Bone marrow (tissue), 2 donors: ENCODE measurements around the gene ESRRB.

ENCODE experiments used
- DNase-seq, 2 donors: peaks; one replicate each; lab custom pipeline; 2025; lab: John Stamatoyannopoulos, UW

Gene ESRRB

DNA sequence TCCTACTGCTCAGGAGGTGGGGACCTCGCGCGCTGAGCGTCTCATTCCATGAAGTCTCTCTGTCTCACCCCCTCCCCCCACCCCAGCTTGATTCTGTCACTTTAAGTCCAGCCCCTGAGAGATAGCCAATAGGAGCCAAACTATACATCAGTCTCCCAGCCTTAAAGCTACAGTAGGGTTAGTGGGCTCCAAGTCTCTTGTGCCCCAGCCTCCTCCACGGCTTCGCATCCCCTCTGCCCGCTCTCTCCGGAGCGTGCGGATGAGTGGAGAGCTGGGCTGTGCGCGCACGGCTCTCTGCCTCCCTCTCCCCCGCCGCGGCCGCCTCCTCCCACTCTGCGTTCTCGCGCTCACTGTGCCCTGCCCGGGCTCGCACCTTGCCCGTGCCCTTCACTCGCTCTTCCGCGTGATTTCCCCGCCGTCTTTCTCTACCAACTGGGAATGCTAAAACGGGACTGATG lies at the start of gene ESRRB:
TSS of gene ESRRB (plus strand) at position 191 of the 458 bp plus-strand sequence. CDS start at position 456, 265 bp downstream.
- no peak for DNase-seq

DNA sequence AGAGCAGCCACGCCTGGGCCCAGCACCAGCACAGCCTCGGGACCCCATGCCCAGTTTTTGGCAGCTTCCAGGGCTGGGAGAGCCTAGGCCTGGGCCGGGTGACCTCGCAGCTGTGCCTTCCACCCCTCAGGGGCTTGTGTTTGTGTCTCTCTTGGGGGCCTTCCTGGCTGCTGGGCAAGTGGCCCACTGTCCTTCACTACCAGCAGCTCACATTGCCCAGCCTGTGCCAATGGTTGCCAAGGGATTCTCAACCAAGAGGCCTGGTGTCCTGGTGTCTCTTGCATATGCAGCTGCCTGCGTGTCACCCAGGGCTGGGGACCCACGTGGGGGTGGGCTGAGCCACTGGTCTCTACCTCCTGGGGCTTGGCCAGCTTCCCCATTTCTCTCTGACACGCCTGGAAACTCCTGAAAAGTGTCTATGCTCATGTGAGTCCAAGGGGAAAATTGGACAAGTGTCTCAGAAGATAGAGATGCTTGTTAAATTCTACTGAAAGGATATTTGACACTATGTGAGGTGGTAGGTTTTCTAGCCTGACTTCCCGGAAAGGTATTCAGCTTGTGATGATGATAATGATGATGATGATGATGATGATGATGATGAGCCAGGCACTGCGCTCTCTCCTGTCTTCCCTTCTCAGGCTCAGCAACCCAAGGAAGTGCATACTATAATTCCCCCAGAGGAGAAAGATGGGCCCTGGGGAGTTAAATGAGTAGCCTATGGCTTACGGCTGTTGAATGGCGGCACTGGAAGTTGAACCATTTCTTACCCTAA lies 48.8 kb upstream of the ESRRB start:
- DNase-seq: no peak

DNA sequence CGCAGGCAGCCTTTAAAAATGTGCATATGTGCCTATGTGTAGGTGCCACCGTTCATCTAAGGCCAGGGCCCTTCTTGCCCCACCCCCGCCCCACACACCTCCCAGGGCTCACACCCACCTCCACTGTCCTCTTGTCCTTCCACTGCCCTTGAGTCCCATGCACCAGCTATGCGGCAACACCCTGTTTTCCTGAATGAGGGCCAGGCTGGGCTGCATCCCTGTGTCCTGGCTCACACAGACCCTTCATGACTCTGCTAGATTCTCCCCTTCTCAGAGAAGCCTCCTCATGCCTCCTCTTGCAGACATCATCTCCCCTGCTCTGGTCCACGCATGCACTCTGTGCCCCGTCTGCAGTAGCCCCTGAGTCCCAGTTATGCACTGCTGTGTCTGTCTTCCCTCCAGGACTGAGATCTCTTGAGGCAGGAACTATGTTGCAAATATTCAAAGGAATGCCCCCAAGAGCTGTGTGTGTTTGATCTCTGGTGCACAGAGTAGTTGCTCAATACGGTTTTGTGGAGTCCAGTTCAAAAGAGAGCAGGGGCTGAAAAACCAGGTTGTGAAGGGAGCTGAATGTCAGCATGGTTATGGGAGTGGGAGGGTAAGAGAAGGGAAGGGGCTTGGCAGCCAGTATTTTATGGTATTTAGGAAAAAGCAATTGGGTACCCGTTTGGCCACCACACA lies 47.3 kb upstream of the ESRRB start:
- no peak for DNase-seq

DNA sequence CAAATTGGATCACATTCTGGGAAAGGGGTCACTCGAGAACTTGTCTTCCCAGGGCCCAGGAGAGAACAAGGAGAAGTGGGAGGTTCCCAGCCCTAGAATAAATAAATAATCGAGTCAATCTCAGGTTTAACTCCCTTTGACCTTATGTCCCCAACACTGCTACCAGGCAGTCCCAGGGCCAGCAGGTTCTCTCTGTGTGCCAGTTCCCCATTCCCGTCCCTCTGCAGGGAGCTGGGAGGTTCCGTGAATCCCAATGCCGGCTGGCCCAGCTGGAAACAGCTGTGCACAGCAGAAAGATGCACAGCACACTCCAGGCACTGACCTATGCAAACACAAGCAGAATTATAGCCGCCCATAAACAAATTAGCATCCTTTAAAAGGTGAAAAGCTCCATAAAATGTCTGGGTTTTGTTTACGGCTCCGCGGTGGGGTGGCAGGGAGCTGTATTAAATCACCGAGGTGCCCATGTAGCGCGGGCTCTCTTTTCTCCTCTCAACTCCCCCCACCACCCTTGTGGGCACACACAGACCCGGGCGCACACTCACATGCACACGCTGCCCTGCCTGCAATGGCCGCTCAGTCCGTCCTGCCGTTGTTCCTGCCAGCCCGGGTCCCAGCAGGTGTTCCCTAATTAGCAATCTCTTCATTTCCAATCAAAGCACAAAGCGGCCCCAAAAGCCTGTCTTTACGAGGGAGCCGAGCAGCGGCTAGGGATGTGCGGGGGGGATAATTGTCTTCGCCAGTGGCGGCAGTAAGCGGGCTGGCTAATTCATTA lies 46.6 kb upstream of the ESRRB start:
- no peak for DNase-seq

DNA sequence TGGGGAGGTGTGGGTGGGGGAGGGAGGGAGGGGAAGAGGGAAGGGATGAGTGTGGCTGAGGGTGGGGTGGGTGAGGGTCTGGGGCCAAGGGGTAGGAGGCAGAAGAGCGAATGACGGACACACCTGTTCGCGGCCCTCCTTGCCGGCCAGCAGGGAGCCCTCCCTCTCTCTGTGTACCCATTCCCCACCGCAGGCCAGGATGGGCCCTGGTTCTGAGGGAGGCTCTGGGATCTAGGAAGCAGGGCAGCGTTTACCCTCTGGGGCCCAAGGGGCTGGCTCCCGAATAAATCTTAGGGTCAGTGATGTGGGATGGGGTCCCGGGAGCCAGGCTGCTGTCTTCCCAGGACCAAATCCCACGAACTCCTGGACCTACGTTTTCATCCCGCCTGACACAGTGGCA lies 46.0 kb upstream of the ESRRB start:
- DNase-seq: no peak

DNA sequence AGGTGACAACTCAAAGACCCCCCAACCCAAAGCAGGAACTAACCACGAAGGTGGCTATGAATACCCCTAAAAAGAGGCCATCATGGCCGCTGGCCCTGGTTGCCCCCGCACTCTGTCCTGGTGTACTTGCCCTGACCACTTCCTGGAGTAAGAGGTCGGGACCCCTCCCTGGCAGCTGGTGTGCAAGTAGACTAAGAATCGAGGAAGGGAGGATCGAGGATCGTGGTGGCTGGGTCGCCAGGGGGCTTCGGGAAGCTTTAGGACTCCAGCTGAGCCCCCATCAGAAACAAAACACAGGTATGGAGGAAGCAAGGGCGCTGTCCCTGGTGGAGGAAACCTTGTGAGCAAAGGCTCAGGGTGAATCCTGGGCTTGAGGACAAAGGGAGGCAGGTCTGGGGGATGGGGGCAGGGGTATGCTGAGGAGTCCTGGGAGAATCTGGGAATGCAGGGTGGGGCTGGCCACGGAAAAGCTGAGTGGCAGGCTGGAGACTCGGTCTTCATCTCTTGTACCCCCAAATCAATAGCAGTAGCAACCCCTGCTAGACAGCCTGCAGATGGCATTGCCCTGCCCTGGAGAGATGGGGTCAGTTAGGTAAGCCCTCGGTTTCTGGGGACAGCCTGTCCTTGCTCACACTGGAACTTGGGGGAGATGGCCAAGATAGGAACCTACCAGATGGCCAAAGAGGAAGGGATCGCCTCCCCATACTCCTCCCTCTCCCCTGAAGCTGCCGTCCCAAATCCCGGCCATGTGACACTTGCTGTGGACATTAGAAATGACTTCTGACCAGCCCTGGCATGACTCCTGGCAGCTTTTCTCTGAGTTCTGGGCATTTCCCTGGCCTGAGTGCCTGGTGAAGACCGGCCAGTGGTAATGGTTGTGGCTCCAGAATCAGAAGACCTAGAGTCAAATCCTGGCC lies 45.3 kb upstream of the ESRRB start:
- no peak for DNase-seq

DNA sequence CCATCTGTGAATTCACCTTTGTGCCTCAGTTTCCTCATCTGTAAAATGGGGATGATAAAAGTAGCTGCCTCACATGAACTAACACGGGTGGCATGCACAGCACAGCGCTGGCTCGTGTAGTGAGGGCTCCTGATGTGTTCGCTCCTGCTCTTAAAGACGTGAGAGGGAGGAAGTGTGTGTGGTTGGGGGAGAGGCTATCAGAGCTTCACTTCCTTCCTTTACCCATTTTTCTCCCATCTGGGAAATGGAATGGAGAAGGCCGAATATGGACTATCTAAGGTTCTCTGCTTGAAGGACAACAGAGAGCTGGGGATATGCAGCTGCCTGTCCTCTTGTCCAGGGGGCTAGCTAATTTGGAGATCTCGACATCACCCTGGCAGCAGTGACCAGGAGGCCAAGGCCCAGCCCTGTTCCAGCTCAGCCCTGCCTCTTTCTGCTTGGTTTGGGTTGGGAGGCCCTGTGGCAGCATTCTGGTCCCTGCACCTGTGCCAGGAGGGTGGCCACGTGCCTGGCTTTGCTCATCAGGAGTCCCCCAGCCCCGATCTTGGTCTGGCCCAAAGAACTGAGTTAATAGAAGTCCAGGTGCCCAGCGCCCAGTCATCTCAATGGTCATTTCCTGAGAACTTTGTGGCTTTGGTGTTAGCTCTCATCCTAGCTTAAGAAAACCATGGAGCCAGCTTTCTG lies 44.5 kb upstream of the ESRRB start:
- no peak for DNase-seq

DNA sequence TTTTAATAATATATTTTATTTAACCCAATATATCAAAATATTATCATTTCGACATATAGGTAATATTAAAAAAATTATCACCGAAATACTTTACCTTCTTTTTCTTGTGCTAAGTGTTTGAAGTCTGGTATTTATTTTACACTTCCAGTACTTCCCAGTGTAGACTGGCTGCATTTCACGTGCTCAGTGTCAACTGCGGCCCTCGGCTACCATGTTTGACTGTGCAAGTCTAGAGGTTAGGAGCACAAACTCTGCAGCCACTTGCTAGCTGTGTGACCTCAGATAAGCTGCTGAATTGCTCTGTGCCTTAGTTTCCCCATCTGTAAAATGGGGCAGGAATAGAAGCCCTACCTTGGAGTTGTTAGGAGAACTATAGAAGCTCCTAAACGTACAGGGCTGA lies 42.3 kb upstream of the ESRRB start:
- DNase-seq: no peak

DNA sequence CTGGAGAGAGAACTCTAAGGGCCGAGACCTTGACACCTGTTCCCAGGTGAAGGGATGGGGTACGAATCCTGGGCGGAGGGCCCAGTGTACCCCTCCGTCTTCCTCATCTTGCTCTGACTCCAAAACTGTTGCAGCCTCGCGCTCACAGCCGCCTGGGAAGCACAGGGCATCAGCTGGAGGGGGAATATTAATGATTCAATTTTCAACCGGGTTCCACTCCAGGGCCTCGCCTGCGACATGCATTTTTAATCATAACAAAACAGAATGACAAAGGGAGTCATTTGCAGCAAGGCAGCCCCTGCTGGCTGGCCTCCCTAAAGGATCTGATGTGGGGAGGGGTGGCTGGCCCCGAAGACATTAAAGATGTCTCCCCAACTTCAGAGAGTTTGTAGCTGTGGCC lies 41.6 kb upstream of the ESRRB start:
- DNase-seq: no peak

DNA sequence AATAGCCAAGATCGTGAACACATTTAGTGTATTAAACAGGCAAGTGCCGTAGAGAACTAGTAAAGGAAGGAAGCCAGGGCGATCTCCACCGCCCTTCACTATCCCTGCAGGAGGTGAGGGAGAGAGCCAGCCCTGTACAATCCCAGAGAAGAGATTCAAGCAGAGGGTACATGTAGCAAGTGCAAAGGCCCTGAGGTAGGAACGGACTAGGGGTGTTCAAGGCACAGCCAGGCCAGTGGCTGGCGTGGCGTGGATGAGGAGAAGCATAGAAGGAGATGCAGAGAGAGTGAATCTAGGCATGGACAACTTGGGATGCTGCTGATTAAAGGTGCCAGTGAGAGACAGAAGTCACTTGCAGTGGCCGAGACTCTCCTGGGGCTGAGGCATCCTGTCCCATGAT lies 39.1 kb upstream of the ESRRB start:
- no peak for DNase-seq

DNA sequence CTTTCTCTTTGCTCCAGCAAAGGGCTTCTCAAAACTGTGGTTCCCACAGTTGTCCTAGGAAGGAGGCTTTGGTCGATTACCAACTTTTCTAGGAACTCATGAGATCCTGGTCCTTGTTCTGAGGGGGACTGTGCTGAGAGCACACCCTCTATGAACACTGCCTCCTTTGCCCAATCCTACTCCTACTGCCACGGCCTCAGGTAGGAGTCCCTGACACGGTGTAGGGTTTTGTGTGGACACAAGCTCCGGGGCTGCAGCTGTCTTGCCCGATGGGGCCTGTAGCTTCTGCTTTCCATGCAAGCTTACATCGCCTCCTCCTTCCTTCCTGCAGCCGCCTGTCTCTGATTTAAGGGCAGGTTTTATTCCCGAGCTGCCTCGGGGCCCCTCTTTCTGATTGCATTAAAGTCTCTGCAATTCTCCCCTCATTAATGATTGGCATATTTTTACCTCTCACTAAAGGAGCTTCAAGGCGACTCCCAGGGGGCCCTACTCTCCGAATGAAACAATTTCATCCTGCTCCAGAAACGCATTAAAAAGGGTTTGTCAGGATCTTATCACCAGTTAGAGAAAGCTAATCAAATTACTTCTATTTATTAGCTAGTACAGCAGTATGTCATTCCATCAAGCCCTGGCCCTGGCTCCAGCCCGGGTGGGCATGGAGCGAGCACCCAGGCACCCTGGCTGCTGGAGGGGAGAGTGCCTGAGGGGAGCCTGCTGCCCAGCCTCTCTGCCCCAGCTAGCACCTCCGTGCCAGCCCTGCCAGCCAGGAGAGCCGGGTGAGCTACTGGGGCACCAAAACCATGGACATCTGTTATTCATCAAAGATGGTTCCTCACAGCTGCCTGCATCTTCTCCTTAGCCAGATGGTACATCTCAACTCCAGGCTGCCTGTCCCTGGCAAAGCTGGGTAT lies 38.0 kb upstream of the ESRRB start:
- no peak for DNase-seq

DNA sequence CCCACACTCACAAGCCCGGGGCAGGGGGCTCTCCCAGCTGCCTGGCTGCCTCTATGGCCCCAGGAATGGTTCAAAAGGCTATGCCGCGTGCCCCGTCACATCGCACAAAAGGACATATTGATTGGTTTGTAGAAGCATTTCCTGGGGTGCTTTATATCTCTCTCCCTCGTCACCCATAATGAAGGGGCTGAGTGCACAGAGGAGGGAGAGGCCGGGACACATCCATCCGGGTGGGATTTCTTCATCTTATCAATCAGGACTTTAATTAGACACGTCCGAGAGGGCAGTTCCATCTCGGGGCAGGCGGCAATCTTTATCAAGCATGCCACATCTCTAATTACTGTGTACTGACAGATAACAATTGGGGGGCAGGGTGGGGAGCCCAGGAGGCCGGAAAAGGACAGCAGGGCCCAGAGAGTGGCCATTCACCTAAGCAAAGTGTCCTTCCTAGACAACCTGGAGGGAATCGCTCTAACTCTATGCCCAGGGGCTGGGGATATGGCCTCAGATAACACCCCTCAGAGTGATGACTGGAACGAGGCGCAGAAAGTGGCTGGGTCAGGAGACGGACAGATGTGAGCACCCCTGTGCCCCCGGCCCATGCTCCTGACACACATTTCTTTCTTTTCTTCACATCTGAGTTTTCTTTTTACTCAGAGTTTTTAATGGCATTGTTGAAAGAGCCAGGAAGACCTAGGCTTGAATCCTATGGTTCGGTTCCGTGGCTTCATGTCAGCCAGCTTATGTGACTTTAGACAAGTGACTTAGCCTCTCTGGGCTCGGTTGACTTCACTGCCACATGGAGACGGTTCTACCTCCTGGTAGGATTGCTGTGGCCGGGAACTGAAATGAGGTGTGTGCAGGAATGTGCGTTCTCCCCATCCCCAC lies 36.0 kb upstream of the ESRRB start:
- no peak for DNase-seq

DNA sequence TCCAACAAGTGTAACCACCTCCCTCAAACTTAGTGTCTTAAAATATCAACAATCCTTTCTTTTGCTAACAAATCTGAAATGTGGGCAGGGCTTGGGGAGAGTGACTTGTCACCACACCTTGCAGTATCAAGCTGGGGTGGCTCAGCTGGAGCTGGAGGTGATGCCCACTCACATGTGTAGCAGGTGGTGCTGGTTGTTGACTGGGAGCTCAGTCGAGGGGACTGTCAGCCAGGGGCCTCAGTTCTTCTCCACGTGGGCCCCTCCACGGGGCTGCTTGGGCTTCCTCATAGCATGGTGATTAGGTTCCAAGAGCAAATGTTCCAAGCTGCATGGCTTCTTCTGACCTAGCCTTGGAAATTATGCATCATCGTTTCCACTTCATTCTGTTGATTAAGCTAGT lies 32.6 kb upstream of the ESRRB start:
- DNase-seq: no peak

DNA sequence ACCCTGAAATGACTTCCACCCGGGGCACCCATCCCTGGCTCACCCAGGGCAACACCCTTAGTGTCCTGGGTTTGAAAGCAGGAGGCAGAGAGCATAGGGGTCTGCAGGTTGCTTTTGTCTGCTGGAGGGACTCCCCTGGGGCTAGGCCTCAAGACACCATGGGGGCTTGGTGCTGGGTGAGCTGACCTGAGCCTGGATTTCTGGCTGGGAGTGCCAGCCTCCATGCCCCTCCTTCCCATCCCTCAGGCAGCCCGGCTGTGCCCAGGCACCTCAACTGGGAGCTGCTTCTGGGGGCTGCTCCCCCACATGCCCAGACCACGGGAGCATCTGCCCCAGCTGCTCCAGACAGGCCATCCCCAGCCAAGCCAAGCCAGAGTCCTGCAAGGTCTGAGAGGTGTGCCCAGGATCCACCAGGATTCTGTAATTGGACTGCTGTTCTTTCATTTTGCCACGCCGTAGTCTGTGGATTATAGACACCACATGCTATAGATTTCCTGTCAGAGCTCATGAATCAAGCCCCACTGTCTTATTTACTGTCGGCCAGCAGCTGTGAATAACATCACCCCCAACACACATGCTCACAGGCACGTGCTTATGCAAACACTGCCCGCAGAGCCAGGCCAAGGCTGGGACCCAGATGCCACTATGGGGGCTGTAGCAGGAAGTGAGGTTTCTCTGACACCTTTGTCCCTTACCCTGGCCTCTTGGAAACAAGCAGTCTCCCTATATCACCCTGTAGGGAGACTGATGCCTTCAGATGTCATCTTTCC lies 29.4 kb upstream of the ESRRB start:
- DNase-seq: no peak

DNA sequence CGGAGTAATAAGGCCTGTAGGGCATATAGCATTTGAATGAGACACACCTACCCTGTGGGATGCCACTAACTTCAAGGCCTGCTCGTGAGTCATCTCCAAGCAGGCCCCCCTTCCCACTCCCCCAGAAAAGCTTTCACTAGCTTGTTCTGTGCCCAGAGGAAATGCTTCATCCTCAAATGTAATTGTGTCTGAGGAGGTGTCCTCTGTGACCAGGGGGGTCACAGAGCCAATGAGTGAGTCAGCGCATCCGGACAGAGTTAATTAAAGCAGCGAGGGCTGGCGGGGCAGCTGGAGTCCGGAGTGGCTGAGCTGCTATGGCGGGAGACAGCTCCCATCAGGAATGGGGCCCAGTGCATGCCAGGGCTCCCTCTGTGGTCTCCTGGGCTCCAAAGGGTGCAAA lies 27.0 kb upstream of the ESRRB start:
- DNase-seq: no peak

DNA sequence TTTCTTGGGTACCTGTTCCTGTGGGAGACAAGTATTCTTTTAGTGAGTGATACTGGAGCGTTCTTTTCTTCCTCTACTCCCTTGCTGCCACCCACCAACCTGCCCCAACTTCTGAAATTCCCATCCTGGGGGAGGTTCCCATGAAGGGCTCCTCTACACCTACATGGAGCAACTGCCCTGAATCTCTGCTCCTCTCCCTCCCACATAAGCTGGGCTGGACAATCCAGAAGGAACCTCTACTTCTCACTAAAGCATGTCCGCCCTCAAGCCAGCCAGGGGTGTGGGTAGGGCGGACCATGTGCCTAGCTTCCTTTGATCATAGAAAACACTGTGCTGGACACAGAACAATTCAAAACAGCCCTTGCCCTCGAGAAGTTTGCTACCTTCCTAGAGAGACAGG lies 25.9 kb upstream of the ESRRB start:
- no peak for DNase-seq

DNA sequence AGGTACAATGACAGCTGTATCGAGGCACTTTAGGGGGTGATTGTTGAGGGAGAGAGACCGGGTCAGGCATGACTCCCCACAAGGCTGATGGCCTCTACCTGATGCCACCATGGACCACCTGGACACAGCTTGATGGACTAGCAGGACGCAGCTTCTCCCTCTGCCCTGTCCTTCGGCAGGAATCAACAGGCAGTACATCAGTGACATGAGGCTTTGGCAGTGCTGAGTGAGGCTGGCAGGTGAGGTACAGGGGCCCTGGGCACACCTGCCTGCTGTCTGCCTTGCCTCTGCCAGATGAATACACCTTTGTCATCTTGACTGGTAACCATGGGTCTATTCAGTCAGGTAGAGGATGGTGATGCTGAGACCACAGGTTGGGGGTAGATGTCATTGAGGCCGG lies 25.3 kb upstream of the ESRRB start:
- DNase-seq: no peak

DNA sequence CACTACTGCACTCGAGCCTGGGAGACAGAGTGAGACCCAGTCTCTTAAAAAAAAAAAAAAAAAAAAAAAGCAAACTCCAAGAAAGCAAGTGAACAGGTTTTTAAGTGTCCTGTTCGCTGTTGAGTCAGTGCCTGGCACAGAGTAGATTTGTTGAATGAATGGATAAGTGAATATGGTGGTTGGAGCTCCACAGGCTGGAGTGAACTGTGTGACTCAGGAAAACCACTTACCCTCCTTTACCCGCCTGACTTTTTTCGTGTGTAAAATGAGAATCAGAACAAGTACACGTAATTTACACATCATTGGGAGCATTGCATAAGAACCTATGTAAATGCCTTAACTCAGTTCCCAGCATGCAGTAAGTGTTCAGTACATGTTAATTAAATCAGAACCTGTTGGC lies 24.0 kb upstream of the ESRRB start:
- DNase-seq: no peak
